Glutamatergic neuron (in vitro differentiated cells): ENCODE data around the gene TBX15. TPM values are rescaled to one million over a fixed set of nuclear protein-coding genes. Genes with fewer than 3 reads are reported as not detected.

Experiments used
- DNase-seq: peaks from one replicate; pipeline ENCODE4 v3.0.0; 2022
- H3K27ac Mint-ChIP-seq: one replicate; pipeline ENCODE4 v1.8.0; 2020; ENCODE audit warnings: mild to moderate bottlenecking, mixed read lengths, inconsistent platforms; ENCODE audit not compliant: unreplicated experiment
- H3K27me3 Mint-ChIP-seq: one replicate; pipeline ENCODE4 v1.8.0; 2020; ENCODE audit warnings: mild to moderate bottlenecking, moderate library complexity, mixed read lengths, inconsistent platforms; ENCODE audit not compliant: unreplicated experiment
- H3K36me3 Mint-ChIP-seq: one replicate; pipeline ENCODE4 v1.8.0; 2020; ENCODE audit warnings: mild to moderate bottlenecking, mixed read lengths, inconsistent platforms; ENCODE audit not compliant: unreplicated experiment
- H3K4me1 Mint-ChIP-seq: one replicate; pipeline ENCODE4 v1.8.0; 2020; ENCODE audit warnings: mild to moderate bottlenecking, low read depth, mixed read lengths, inconsistent platforms; ENCODE audit not compliant: unreplicated experiment
- H3K4me3 Mint-ChIP-seq: one replicate; pipeline ENCODE4 v1.8.0; 2020; ENCODE audit warnings: mild to moderate bottlenecking, mixed read lengths, inconsistent platforms; ENCODE audit not compliant: unreplicated experiment
- H3K9me3 Mint-ChIP-seq: one replicate; pipeline ENCODE4 v1.8.0; 2020; ENCODE audit warnings: mild to moderate bottlenecking, moderate library complexity, mixed read lengths, inconsistent platforms; ENCODE audit not compliant: unreplicated experiment
- total RNA-seq: library from RNA; stranded (reverse); fragmentation: NEBNext Ultra II Directional; extraction: Animal tissue kit (Norgen Biotek cat#: 25700); gene quantifications from one replicate; pipeline ENCODE4 v1.2.1, GENCODE V29; 2021; ENCODE audit not compliant: unreplicated experiment
- TF ChIP-seq, protein P1 (sequence below): fragments of 200-600 bp; sonication (generic); IDR thresholded peaks from one replicate; pipeline ENCODE4 v1.5.0; 2021; ENCODE audit not compliant: partially characterized antibody, unreplicated experiment

TBX15 gene
- total RNA-seq, 1 donor from 2014 or later: 0.69 TPM

DNA sequence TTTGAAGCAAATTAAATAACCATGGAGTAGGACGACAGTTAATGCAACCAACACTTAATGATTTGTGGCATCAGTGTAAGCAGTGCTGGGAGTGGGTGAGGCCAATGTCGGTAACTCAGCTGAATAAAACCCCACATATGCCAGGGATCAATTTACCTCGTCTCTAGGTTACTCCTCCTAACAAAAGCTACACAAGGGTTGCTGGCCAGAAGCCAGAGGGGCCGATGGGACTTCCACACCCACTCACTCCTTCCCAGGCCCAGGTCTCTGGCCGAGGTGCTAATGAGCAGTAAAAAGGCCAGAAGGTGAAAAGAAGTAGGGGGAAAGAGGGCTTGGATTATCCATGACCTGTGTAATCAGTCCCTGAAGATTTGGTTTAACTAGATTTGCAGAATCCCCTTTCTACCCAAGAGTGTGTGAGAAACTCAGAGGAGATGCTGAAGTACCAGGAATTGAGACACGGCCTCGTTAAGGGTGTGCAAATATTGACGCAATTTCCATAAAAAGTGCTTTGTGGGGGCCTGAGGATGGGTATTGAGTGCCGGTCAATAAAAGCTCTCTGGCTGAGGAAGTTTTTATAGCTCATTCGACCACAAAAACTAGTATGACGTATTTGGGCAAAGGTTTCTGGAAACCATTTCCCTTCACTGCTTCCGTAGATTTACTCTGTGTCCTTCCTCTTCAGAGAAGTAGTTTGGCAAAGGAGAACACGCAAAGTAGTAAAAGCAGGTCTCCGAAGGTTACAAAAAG, 145.5 kb downstream of the TBX15 start:
- no peaks in the 10 kb centered on the region for H3K27me3 Mint-ChIP-seq
- peak overlapping the region; percentile 15 for H3K27ac Mint-ChIP-seq
- no peaks in the 10 kb centered on the region for H3K36me3 Mint-ChIP-seq
- H3K4me3 Mint-ChIP-seq: no peak overlapping the region
- H3K9me3 Mint-ChIP-seq: no peaks in the 10 kb centered on the region
- TF ChIP-seq, protein P1, sequence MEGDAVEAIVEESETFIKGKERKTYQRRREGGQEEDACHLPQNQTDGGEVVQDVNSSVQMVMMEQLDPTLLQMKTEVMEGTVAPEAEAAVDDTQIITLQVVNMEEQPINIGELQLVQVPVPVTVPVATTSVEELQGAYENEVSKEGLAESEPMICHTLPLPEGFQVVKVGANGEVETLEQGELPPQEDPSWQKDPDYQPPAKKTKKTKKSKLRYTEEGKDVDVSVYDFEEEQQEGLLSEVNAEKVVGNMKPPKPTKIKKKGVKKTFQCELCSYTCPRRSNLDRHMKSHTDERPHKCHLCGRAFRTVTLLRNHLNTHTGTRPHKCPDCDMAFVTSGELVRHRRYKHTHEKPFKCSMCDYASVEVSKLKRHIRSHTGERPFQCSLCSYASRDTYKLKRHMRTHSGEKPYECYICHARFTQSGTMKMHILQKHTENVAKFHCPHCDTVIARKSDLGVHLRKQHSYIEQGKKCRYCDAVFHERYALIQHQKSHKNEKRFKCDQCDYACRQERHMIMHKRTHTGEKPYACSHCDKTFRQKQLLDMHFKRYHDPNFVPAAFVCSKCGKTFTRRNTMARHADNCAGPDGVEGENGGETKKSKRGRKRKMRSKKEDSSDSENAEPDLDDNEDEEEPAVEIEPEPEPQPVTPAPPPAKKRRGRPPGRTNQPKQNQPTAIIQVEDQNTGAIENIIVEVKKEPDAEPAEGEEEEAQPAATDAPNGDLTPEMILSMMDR: no peak
- DNase-seq: peak; percentile 32
- peaks cover 9% of the 10 kb centered on the region for H3K4me1 Mint-ChIP-seq

DNA sequence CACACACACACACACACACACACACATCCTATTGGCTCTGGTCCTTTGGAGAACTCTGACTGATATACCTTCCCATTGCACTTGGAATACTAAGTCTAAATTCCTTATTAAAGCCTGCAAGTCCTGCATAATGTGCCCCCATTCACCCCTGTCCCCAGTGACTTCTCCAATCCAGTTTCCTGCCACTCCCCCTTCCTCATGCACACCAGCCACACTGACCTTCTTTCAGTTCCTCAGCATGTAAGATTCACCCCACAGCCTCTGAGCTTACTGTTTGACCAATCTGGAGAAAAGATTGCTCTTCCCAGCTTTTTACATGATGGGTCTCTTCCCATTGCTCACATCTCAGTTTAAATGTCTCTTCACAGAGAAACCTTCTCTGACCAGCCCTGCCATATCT, 146.6 kb downstream of the TBX15 start:
- DNase-seq: no peak
- no peak overlapping the region for H3K4me3 Mint-ChIP-seq
- no peaks in the 10 kb centered on the region for H3K27me3 Mint-ChIP-seq
- H3K27ac Mint-ChIP-seq: peak overlapping the region; percentile 36
- no peaks in the 10 kb centered on the region for H3K36me3 Mint-ChIP-seq
- H3K9me3 Mint-ChIP-seq: no peaks in the 10 kb centered on the region
- TF ChIP-seq, protein P1: no peak
- peaks cover 9% of the 10 kb centered on the region for H3K4me1 Mint-ChIP-seq

Other genes starting within 250 kb of the TBX15 start
- gene WARS2, start 152.3 kb upstream of the TBX15 start, total RNA-seq: 7.9 TPM